Kidney (tissue), 14 donors: ENCODE data around the gene TIPIN. TPM values are rescaled to one million over a fixed set of nuclear protein-coding genes. Genes with fewer than 3 reads are reported as not detected.

Source experiments
- DNase-seq, 5 donors: peaks; one replicate each; pipeline ENCODE4 v3.0.0-alpha.2; 2013 to 2020
- FAIRE-seq: peaks from 2 replicates; lab custom pipeline; 2012; peaks lifted over from hg19 to GRCh38; lab: Jason Lieb, UNC
- H3K27ac ChIP-seq, 2 donors: one replicate each; pipeline ENCODE4 v1.7.0; 2013; ENCODE audit warnings: low read depth in 2 of 2, low read length in 2 of 2, inconsistent platforms in 1 of 2
- H3K27me3 ChIP-seq: one replicate; pipeline ENCODE4 v1.7.1; 2013; ENCODE audit warnings: low read length, inconsistent platforms; ENCODE audit not compliant: control insufficient read depth, insufficient read depth
- H3K36me3 ChIP-seq, 3 donors: one replicate each; pipeline versions ENCODE4 v1.7.0 to v1.7.1; 2013; ENCODE audit warnings: low read length in 3 of 3, control low read depth in 1 of 3, inconsistent platforms in 1 of 3; ENCODE audit not compliant: insufficient read depth in 3 of 3, control insufficient read depth in 2 of 3
- H3K4me1 ChIP-seq, 3 donors: one replicate each; pipeline versions ENCODE4 v1.7.0 to v1.7.1; 2013; ENCODE audit warnings: low read length in 3 of 3, inconsistent platforms in 1 of 3, low read depth in 1 of 3; ENCODE audit not compliant: control insufficient read depth in 2 of 3, insufficient read depth in 2 of 3
- H3K4me3 ChIP-seq, 3 donors: one replicate each; pipeline versions ENCODE4 v1.7.0 to v1.8.1; 2013; ENCODE audit warnings: low read length in 3 of 3, control low read depth in 1 of 3, inconsistent platforms in 1 of 3
- H3K9ac ChIP-seq, 3 donors: one replicate each; pipeline versions ENCODE4 v1.7.0 to v1.7.1; 2013; ENCODE audit warnings: low read length in 3 of 3, control low read depth in 1 of 3, inconsistent platforms in 1 of 3
- H3K9me3 ChIP-seq, 3 donors: one replicate each; pipeline versions ENCODE4 v1.7.0 to v1.7.1; 2013; ENCODE audit warnings: low read length in 3 of 3, control low read depth in 1 of 3, inconsistent platforms in 1 of 3; ENCODE audit not compliant: control insufficient read depth in 2 of 3, insufficient read depth in 1 of 3
- intact Hi-C: fragments of 100-400 bp; cut with DNase I; formaldehyde crosslinking; loops from one replicate; pipeline ENCODE4 v1.11.1; 2022
- polyA plus RNA-seq: library from polyadenylated mRNA; stranded (reverse); fragments of 350-450 nt; fragmentation: Illumina TruSeq; extraction: RNeasy Lipid Tissue Mini Kit (QIAGEN cat#74804); gene quantifications from one replicate; pipeline ENCODE4 v1.2.3, GENCODE V29; 2014; ENCODE audit warnings: low read depth, low replicate concordance; ENCODE audit not compliant: insufficient read depth
- total RNA-seq: library from RNA; stranded (reverse); fragmentation: NEBNext Ultra II Directional; extraction: Animal tissue kit (Norgen Biotek cat#: 25700); gene quantifications from one replicate; pipeline ENCODE4 v1.2.1, GENCODE V29; 2021
- TF ChIP-seq, protein P1 (sequence below): IDR thresholded peaks from 3 replicates; pipeline ENCODE4 v1.5.1; 2012; ENCODE audit warnings: mild to moderate bottlenecking, moderate library complexity, borderline replicate concordance; ENCODE audit not compliant: insufficient read depth; ENCODE audit errors: extremely low read depth
- donor health status: control.
- donor health status: control.
- donor health status: control.
- donor health status: control.
- donor health status: control.
- donor health status: DM: yes; HTN: yes; CAD: no.
- donor health status: Normal renal cell carcinoma (clear cell type).

TIPIN gene
- total and polyA plus RNA-seq, 2 donors from 2014 or later = 4.3 to 7.5 TPM

DNA sequence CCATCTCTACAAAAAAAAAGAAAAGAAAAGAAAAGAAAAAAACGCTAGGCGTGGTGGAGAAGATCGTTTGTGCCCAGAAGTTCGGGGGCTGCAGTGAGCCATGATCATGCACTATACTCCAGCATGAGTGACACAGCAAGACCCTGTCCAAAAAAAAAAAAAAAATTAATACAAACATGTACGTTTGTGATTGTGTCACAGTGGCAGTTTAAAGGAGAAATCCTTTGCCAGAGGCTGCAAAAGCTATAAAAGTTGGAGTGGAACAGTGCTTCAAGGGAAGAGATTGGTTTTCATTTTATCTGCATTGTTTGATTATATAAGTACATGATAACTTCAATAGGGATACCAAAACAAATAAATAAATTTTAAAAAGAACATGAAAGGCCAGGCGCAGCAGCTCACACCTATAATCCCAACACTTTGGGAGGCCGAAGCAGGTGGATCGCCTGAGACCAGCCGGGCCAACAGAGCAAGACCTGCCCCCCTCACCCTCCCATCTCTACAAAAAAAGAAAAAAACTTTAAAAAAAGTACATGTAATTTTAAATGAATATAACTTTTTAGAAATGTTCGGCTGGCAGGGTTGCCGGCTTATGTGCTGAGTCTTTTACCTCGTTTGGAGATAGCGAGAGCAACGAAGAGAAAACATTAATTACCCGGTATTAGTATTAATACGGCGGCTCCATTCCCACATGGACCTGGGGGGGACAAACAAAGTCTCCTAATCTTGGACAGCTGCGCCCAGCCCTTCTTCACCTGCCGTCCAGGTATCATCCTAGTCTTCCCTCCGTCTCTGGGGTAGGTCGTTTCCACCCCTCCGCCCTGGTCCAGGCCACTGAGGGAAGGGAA lies 63.7 kb downstream of the TIPIN start:
- Histone ChIP-seq H3K36me3 (no peaks in the 10 kb centered on the region), H3K27ac (peak overlapping the region; percentile 45 to 85), H3K4me3 (peak overlapping the region; percentile 63 to 77 (median 74)), H3K9ac (peak overlapping the region; percentile 12 to 86 (median 72)), H3K27me3 (no peaks in the 10 kb centered on the region), H3K4me1 (peaks cover 0 to 16% (median 0%) of the 10 kb centered on the region in 3 donors), H3K9me3 (no peaks in the 10 kb centered on the region)
- TF ChIP-seq, protein P1, sequence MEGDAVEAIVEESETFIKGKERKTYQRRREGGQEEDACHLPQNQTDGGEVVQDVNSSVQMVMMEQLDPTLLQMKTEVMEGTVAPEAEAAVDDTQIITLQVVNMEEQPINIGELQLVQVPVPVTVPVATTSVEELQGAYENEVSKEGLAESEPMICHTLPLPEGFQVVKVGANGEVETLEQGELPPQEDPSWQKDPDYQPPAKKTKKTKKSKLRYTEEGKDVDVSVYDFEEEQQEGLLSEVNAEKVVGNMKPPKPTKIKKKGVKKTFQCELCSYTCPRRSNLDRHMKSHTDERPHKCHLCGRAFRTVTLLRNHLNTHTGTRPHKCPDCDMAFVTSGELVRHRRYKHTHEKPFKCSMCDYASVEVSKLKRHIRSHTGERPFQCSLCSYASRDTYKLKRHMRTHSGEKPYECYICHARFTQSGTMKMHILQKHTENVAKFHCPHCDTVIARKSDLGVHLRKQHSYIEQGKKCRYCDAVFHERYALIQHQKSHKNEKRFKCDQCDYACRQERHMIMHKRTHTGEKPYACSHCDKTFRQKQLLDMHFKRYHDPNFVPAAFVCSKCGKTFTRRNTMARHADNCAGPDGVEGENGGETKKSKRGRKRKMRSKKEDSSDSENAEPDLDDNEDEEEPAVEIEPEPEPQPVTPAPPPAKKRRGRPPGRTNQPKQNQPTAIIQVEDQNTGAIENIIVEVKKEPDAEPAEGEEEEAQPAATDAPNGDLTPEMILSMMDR = no peak
- intact Hi-C loops = no loop called here
- DNase-seq (peak in 1 of 5 donors; percentile 19), FAIRE-seq (no peak)

DNA sequence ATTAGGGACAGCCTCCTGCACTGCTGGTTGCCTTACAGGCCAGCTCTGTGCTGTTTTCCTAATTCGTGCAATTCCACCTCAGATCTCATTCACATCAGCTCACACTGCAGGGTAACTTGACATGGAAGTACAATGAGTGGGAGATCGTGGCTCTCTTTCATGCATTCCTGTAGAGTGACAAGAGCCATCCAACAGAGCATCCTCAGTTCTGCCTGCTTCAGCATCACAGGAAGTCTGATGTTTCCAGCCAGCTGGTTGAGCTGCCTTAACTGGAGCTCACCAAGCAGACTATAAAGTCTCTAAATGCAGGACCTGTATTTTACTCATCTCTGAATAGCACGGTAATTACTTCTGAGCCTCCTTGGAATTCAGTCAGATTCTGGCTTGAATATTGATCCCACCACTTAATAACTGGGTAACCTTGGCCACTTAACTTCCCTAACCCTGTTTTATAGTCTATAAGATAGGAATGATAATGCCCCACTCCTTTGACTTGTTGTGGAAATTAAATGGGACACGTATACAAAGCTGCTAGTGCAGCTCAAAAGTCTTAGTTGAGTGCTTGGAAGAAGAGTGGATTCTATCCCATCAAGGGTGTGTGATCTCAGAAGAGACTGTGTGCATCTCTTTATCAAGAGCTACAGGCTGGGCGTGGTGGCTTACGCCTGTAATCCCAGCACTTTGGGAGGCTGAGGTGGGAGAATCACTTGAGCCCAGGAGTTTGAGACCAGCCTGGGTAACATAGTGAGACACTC lies 64.5 kb downstream of the TIPIN start:
- Histone ChIP-seq H3K36me3 (no peaks in the 10 kb centered on the region), H3K27ac (no peak overlapping the region), H3K4me1 (peaks cover 0 to 16% (median 0%) of the 10 kb centered on the region in 3 donors), H3K9ac (no peak overlapping the region), H3K27me3 (no peaks in the 10 kb centered on the region), H3K9me3 (no peaks in the 10 kb centered on the region), H3K4me3 (peak overlapping the region in 1 of 3 donors; percentile 77)
- no peak for FAIRE-seq
- peak in 1 of 5 donors; percentile 15 for DNase-seq
- TF ChIP-seq, protein P1 = no peak
- intact Hi-C loops = no loop called here

DNA sequence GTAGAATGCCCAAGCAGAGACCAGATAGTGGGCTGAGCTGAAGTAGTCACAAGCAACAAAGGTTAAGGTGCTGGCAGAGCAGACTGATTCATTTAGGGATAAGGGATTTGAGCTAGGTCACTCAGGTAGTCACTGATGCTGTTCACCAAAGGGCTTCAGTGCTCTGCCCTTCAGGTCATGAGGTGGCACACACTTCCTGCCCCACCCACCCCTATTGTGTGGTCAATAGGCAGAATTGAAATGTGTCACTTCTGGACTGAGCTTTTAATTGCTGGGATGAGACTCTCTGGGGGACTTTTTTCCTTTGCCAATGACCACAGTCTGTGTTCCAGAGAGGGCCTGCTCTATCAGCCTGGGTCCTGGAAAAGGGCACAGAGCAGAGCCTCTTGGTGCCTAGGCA lies 66.0 kb downstream of the TIPIN start:
- intact Hi-C loops = no loop called here
- no peaks in the 10 kb centered on the region for H3K9me3 ChIP-seq
- TF ChIP-seq, protein P1 = no peak
- H3K36me3 ChIP-seq = no peaks in the 10 kb centered on the region
- H3K27ac ChIP-seq = no peak overlapping the region
- no peak overlapping the region for H3K9ac ChIP-seq
- peaks cover 0 to 16% (median 0%) of the 10 kb centered on the region in 3 donors for H3K4me1 ChIP-seq
- FAIRE-seq (no peak), DNase-seq (no peak)
- H3K4me3 ChIP-seq = no peak overlapping the region
- no peaks in the 10 kb centered on the region for H3K27me3 ChIP-seq
